GM12865 (cell line): ENCODE results near the gene TBC1D9B.
A peak's percentile ranks its signal among the peaks of the same experiment; 100 is the strongest.

Experiments used
- DNase-seq: peaks from one replicate; pipeline ENCODE4 v3.0.0; 2010; ENCODE audit warnings: low read depth
- H3K4me3 ChIP-seq: 2 replicates; pipeline ENCODE4 v1.5.1; 2011; ENCODE audit warnings: mild to moderate bottlenecking, low read depth, low read length, control low read depth
- CTCF ChIP-seq: IDR thresholded peaks from 2 replicates; pipeline ENCODE4 v1.5.1; 2011; ENCODE audit warnings: low read length, control low read depth, low read depth, inconsistent platforms; ENCODE audit not compliant: insufficient read depth; ENCODE audit errors: missing control alignments

TBC1D9B gene

DNA sequence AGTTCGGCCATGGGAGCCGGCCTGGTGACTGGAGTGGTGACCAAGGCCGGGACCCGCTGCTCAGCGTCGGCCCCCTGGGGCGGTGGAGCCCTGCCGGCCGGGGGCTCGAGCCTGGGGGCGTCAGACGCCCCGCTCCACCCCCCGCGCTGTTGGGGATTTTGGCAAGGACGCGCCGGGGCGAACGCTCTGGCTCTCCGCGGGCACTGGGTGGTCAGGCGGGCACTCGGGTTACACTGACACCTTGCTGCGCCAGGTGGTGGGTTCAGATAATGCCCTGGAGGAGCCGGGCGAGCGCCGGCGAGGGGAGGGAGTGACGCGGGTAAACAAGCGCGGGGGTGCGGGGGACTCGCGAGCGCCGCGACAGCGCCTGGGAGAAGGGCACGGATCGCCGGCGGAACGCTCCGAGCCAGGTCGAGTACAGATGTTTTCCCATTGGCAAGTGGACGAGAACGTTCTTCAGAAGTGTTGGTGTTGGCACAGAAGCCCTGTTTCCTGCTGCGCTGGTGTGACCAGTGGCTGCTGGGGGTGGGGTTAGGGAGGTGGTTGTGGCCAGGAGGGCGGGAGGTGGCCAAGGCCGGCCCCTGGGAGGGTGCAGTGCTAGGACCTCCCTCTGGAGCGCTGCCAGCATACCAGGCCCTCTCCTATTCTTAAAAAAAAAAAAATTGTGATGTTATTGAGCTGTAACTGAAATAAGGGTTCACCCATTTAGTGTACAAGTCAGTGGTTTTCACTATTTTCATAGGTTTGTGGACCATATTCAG lies 86.2 kb downstream of the TBC1D9B start:
- TF ChIP-seq CTCF = no peak
- peak; percentile 93 for DNase-seq
- peak overlapping the region; percentile 87 for H3K4me3 ChIP-seq

DNA sequence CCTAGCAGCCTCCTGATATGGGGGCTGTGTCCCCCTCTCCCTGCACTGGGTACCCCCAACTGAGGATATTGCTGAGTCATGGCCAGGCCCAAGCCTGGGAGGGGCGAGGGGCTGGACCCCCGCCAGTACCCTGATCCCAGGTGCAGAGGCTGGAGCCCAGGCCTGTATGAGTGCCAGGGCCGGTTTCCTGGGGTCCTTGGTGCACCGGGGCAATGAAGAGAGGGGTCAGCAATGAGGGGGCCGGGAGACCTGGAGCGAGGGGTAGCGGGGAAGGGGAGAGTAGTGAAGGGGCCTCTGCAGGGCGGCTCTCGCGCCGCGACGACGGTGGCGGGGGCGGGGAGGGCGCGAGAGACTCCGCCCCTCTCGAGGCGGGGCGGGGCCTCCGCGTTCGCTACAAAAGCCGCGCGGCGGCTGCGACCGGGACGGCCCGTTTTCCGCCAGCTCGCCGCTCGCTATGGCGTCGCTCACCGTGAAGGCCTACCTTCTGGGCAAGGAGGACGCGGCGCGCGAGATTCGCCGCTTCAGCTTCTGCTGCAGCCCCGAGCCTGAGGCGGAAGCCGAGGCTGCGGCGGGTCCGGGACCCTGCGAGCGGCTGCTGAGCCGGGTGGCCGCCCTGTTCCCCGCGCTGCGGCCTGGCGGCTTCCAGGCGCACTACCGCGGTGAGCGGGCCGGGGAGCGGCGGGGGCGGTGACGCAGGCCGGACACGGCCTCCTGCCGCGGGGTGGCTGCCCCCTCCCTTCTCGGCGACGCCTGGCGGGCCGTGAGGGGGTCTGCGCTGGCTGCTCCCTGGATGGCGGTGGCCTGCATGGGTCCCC lies 87.0 kb downstream of the TBC1D9B start, which contains the start of gene SQSTM1:
Gene SQSTM1 (plus strand): TSS at position 423 of the 815 bp plus-strand sequence. CDS start 32 bp downstream, at position 455.
- no peak for TF ChIP-seq CTCF
- peak within 1 kb of the TSS; percentile 87 for H3K4me3 ChIP-seq
- peak; percentile 88 for DNase-seq

DNA sequence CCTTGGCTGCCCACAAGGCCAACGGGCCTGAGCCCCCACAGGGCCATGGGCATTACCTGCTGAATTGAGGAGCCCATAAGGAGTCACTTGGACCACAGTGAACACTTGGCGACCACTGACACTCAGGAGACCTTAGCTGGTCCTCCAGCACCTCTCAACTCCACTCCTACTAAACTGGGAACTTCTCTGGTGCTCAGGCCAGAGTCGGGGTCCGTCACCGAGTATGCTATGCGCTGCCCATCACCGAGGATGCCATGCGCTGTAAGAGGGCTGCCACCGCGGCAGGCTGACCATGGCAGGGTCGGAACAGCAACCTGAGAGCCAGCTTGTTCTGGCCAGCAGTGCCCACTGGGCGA lies 87.6 kb downstream of the TBC1D9B start:
- TF ChIP-seq CTCF = no peak
- peak overlapping the region; percentile 87 for H3K4me3 ChIP-seq
- no peak for DNase-seq

DNA sequence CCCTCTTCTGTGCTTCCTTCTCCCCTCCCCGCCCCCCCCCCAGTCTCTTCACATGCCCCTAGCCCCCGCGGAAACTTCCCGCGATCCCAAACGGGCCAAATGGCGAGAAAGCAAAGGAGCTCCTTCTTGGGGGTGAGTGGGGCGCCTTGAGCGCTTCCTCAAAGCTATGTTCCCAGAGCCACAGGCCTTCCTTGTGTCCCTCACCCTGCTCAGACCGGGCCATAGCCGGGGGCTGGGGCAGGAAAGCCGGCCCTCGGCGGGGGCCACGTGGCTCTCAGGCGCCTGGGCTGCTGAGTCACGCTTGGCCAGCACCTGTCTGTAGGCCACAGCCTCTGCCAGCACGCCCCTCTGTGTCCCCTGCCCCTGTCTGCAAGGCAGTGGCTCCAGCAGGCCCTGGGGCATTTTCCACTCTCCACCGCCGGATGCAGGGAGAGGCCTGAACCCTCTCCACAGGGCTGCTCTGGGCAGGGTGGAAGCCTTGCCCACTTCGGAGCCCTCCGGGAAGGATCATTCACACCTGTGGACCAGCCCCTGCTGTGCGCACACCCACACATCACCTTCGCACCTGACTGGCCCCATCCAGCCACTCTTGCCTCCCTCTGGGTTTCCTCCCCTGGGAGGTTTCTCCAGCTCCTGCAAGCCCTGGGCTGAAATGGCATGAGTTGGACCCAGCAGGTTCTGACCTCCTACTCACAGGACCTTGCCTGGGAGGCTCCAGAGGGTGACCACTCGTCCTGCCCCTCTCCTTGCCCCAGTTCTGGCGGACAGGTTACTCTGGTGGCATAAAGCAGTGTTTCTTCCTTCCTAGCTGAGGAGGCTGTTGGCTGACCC lies 88.2 kb downstream of the TBC1D9B start:
- peak; percentile 70 for DNase-seq
- peak overlapping the region; percentile 52 for H3K4me3 ChIP-seq
- no peak for TF ChIP-seq CTCF

DNA sequence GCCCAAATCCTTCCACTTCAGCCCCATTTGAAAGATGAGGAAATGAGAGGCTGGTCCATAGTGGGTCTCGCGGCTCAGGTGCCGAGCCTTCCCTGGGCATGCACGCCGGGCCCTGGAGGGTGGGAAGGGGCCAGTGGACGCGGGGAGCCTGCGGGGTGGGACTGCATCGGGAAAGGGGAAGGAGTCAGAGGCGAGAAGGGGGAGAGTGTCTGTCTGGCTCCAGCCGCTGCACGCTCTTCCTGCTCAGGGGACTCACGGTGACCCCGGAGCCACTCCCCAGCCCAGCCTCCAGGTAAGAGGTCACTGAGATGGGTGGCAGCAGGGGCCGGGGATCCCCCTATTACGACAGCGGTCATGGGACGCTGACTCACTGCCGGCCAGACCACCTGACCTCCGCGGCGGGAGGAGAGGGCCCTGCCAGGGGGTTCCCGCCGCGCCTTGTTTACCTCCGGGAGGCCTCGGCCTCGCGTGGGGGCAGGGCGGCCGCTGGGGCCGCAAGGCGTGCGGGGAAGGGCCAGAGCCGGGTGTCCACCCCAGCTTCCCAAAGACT lies 88.9 kb downstream of the TBC1D9B start:
- DNase-seq = peak; percentile 96
- H3K4me3 ChIP-seq = peak overlapping the region; percentile 52

More for the DNA sequence above, 88.9 kb downstream of the TBC1D9B start:
- TF ChIP-seq CTCF = no peak
